IMR-90 (cell line): Measurements from ENCODE around the gene RAB9A. TPM values are rescaled to one million over a fixed set of nuclear protein-coding genes. Genes with fewer than 3 reads are reported as not detected.

Experiments
- ATAC-seq: fragments of 200-7000 bp; cut with Tn5 transposase; 2 replicates; pipeline ENCODE4 v1.9.1; 2020; ENCODE audit warnings: low read depth, mild to moderate bottlenecking, moderate library complexity
- BruUV-seq: library from RNA; stranded (reverse); fragments of 400-500 nt; replicated peaks from 2 replicates; lab custom pipeline; 2021; lab: Mats Ljungman, UMichigan
- CTCF ChIA-PET: fragments of 300-600 bp; formaldehyde crosslinking; extraction: SDS; loops from one replicate; lab custom pipeline; 2021; ENCODE audit warnings: antibody characterized with exemption; lab: Yijun Ruan, JAX
- POLR2A ChIA-PET: fragments of 300-600 bp; sonication (Branson Sonifier 250); formaldehyde crosslinking; loops from one replicate; lab custom pipeline; 2022; ENCODE audit warnings: antibody characterized with exemption; ENCODE audit not compliant: unreplicated experiment; lab: Charles Lee
- DNase-seq: peaks from one replicate; pipeline ENCODE4 v3.0.0; 2013
- H2AFZ ChIP-seq: replicated peaks from 2 replicates; pipeline ENCODE3; 2013; ENCODE audit warnings: low read length, mild to moderate bottlenecking; ENCODE audit not compliant: poor library complexity
- H2AK5ac ChIP-seq: 2 replicates; pipeline ENCODE4 v1.6.1; 2013; ENCODE audit warnings: low read depth, low read length, inconsistent platforms
- H2AK9ac ChIP-seq: replicated peaks from 2 replicates; pipeline ENCODE3; 2013; ENCODE audit warnings: mild to moderate bottlenecking, low read depth, low read length, moderate library complexity; ENCODE audit not compliant: poor library complexity
- H2BK120ac ChIP-seq: 2 replicates; pipeline ENCODE4 v1.6.1; 2013; ENCODE audit warnings: low read depth, low read length, inconsistent platforms
- H2BK15ac ChIP-seq: 3 replicates; pipeline ENCODE4 v1.6.1; 2013; ENCODE audit warnings: low read depth, low read length, inconsistent platforms
- H2BK20ac ChIP-seq: 2 replicates; pipeline ENCODE4 v1.6.1; 2013; ENCODE audit warnings: low read depth, mild to moderate bottlenecking, inconsistent platforms, low read length, moderate library complexity
- H2BK5ac ChIP-seq: 2 replicates; pipeline ENCODE4 v1.6.1; 2013; ENCODE audit warnings: mild to moderate bottlenecking, low read depth, low read length, inconsistent platforms; ENCODE audit not compliant: poor library complexity, severe bottlenecking
- H3K14ac ChIP-seq: replicated peaks from 2 replicates; pipeline ENCODE4 v1.6.1; 2013; ENCODE audit warnings: low read depth, low read length, inconsistent platforms
- H3K18ac ChIP-seq: 2 replicates; pipeline ENCODE4 v1.6.1; 2013; ENCODE audit warnings: low read depth, low read length, control low read depth
- H3K23ac ChIP-seq: 2 replicates; pipeline ENCODE4 v1.6.1; 2013; ENCODE audit warnings: low read depth, low read length, inconsistent platforms
- H3K27ac ChIP-seq: 2 replicates; pipeline ENCODE4 v1.5.1; 2013; ENCODE audit warnings: mild to moderate bottlenecking, control low read depth, low read length; ENCODE audit not compliant: insufficient read depth
- H3K27me3 ChIP-seq: 2 replicates; pipeline ENCODE4 v1.6.1; 2013; ENCODE audit warnings: low read length; ENCODE audit not compliant: control insufficient read depth, insufficient read depth
- H3K36me3 ChIP-seq: 2 replicates; pipeline ENCODE4 v1.6.1; 2013; ENCODE audit warnings: low read length, mixed read lengths; ENCODE audit not compliant: control insufficient read depth, insufficient read depth
- H3K4ac ChIP-seq: 2 replicates; pipeline ENCODE4 v1.6.1; 2013; ENCODE audit warnings: low read depth, low read length, inconsistent platforms
- H3K4me1 ChIP-seq: 2 replicates; pipeline ENCODE4 v1.6.1; 2013; ENCODE audit warnings: low read length, mixed read lengths; ENCODE audit not compliant: control insufficient read depth, insufficient read depth
- H3K4me2 ChIP-seq: 2 replicates; pipeline ENCODE4 v1.6.1; 2013; ENCODE audit warnings: low read depth, mild to moderate bottlenecking, control low read depth, low read length, moderate library complexity
- H3K4me3 ChIP-seq: 2 replicates; pipeline ENCODE4 v1.5.1; 2013; ENCODE audit warnings: low read depth, mild to moderate bottlenecking, control low read depth, low read length, moderate library complexity; ENCODE audit not compliant: insufficient read depth
- H3K56ac ChIP-seq: 2 replicates; pipeline ENCODE4 v1.6.1; 2013; ENCODE audit warnings: low read length, inconsistent platforms; ENCODE audit not compliant: insufficient read depth; ENCODE audit errors: extremely low read depth
- H3K79me1 ChIP-seq, 2 experiments: 2 replicates each; pipeline ENCODE4 v1.6.1; 2013; ENCODE audit warnings: low read length in 2 of 2, inconsistent platforms in 1 of 2, low read depth in 1 of 2
- H3K9ac ChIP-seq: 2 replicates; pipeline ENCODE4 v1.6.1; 2013; ENCODE audit warnings: low read depth, low read length, control low read depth
- H3K9me1 ChIP-seq: 2 replicates; pipeline ENCODE4 v1.6.1; 2013; ENCODE audit warnings: low read length, inconsistent platforms; ENCODE audit not compliant: insufficient read depth
- H3K9me3 ChIP-seq: 2 replicates; pipeline ENCODE4 v1.6.1; 2013; ENCODE audit warnings: low read length; ENCODE audit not compliant: control insufficient read depth, insufficient read depth
- H4K20me1 ChIP-seq: 2 replicates; pipeline ENCODE4 v1.6.1; 2013; ENCODE audit warnings: low read length, inconsistent platforms; ENCODE audit not compliant: insufficient read depth
- H4K5ac ChIP-seq: 2 replicates; pipeline ENCODE4 v1.6.1; 2013; ENCODE audit warnings: mild to moderate bottlenecking, low read depth, low read length, control low read depth
- H4K8ac ChIP-seq, 2 experiments: 2 replicates each; pipeline ENCODE4 v1.6.1; 2013; ENCODE audit warnings: low read depth in 2 of 2, low read length in 2 of 2, control low read depth in 1 of 2, inconsistent platforms in 1 of 2
- H4K91ac ChIP-seq: 2 replicates; pipeline ENCODE4 v1.6.1; 2013; ENCODE audit warnings: low read depth, low read length, inconsistent platforms; ENCODE audit not compliant: insufficient read depth
- BHLHE40 ChIP-seq: fragments of 150-350 bp; IDR thresholded peaks from 2 replicates; pipeline ENCODE4 v1.6.1; 2016; ENCODE audit warnings: mild to moderate bottlenecking, low read depth, low read length
- CEBPB ChIP-seq: IDR thresholded peaks from 2 replicates; pipeline ENCODE4 v1.6.1; 2012; ENCODE audit warnings: low read depth, low read length, improper control_type of control experiment
- ELK1 ChIP-seq: fragments of 150-350 bp; IDR thresholded peaks from 2 replicates; pipeline ENCODE4 v1.6.1; 2016; ENCODE audit warnings: low read depth, mild to moderate bottlenecking, low read length, moderate library complexity, borderline replicate concordance
- FOS ChIP-seq: fragments of 150-350 bp; IDR thresholded peaks from 2 replicates; pipeline ENCODE4 v1.6.1; 2016; ENCODE audit warnings: low read depth, low read length
- NFE2L2 ChIP-seq: fragments of 150-350 bp; IDR thresholded peaks from 2 replicates; pipeline ENCODE4 v1.6.1; 2016; ENCODE audit warnings: low read depth, mild to moderate bottlenecking, low read length
- RAD21 ChIP-seq: IDR thresholded peaks from 2 replicates; pipeline ENCODE4 v1.6.1; 2012; ENCODE audit warnings: low read length, improper control_type of control experiment
- RCOR1 ChIP-seq: IDR thresholded peaks from 2 replicates; pipeline ENCODE4 v1.6.1; 2012; ENCODE audit warnings: mild to moderate bottlenecking, low read length, improper control_type of control experiment; ENCODE audit not compliant: insufficient replicate concordance
- RFX5 ChIP-seq: IDR thresholded peaks from 2 replicates; pipeline ENCODE4 v1.8.0; 2012; ENCODE audit warnings: low read depth, mild to moderate bottlenecking, low read length, moderate library complexity
- USF2 ChIP-seq: fragments of 150-350 bp; IDR thresholded peaks from 2 replicates; pipeline ENCODE4 v1.6.1; 2017; ENCODE audit warnings: mild to moderate bottlenecking, antibody characterized with exemption, low read length, low read depth
- WGBS, 2 experiments: methylation state at CpG; one replicate each; pipeline versions ENCODE4 v1.1.5 to v1.1.7; 2013; ENCODE audit warnings: missing lambda C conversion rate in 2 of 2; ENCODE audit not compliant: insufficient read length in 1 of 2; ENCODE audit errors: extremely low coverage in 2 of 2; 5-methylcytosine and 5-hydroxymethylcytosine counted together
- dilution Hi-C: fragments of 300-500 bp; cut with HindIII; formaldehyde crosslinking; loops from one replicate; pipeline ENCODE4 v1.14.3; 2018; ENCODE audit warnings: low sequenced_read_pairs; ENCODE audit not compliant: unreplicated experiment
- in situ Hi-C: fragments of 300-500 bp; cut with MboI; formaldehyde crosslinking; loops from 3 replicates; pipeline ENCODE4 v1.14.3; 2019; ENCODE audit warnings: low sequenced_read_pairs, inconsistent platforms, mixed read lengths
- intact Hi-C: fragments of 100-400 bp; cut with micrococcal nuclease; formaldehyde crosslinking; loops from 2 replicates; pipeline ENCODE4 v1.10.0; 2022
- polyA plus RNA-seq, 3 experiments: library from polyadenylated mRNA; depleted of rRNA; stranded (reverse); fragments of >200 nt; gene quantifications; 2 replicates each; pipeline ENCODE4 v1.2.3, GENCODE V29; 2012; ENCODE audit warnings: low replicate concordance in 1 of 3
- total RNA-seq: library from RNA; depleted of rRNA; stranded (reverse); fragments of >200 nt; gene quantifications from 2 replicates; pipeline ENCODE4 v1.2.3, GENCODE V29; 2012

Gene RAB9A
- total and polyA plus RNA-seq, 2 of the 4 experiments (the other 2 are of a cell fraction): 15.8 to 22.3 TPM

GRCh38 chrX:13697976-13698375 lies 9.0 kb downstream of the RAB9A start:
- ATAC-seq (no peak), DNase-seq (no peak)
- H3K9me1 ChIP-seq: peaks cover 5% of the 10 kb centered on the region; the same call in 1 of the 2 replicates
- H3K14ac ChIP-seq: no peak overlapping the region
- no peak overlapping the region for H3K23ac ChIP-seq
- no peak overlapping the region for H2AK5ac ChIP-seq
- H3K4me1 ChIP-seq: peaks cover 11% of the 10 kb centered on the region
- H2BK120ac ChIP-seq: no peak overlapping the region
- H3K27ac ChIP-seq: no peak overlapping the region
- H3K18ac ChIP-seq: no peak overlapping the region
- no peak overlapping the region for H3K9ac ChIP-seq
- H4K20me1 ChIP-seq: peaks cover 67% of the 10 kb centered on the region
- no peak overlapping the region for H4K8ac ChIP-seq
- no CpG with 5 or more reads among the region's 1 CpG for WGBS, 2 experiments
- POLR2A ChIA-PET: no interaction called here
- in situ Hi-C loops (no loop called here), dilution Hi-C loops (no loop called here), intact Hi-C loops (no loop called here)
- TF ChIP-seq BHLHE40 (no peak), FOS (no peak), ELK1 (no peak), RFX5 (no peak), CEBPB (no peak), NFE2L2 (no peak), RCOR1 (no peak), USF2 (no peak), RAD21 (no peak)
- no peak overlapping the region for H3K4ac ChIP-seq
- H3K27me3 ChIP-seq: no peaks in the 10 kb centered on the region; the same call in 1 of the 2 replicates
- H2BK20ac ChIP-seq: no peak overlapping the region
- CTCF ChIA-PET: interaction anchor here (0.7 kb wide), 1 partner anchor 9 kb away, joined by 3 read pairs; the partner anchor contains the start of gene RAB9A
- H3K56ac ChIP-seq: no peak overlapping the region
- no peak overlapping the region for H2BK15ac ChIP-seq
- H2AK9ac ChIP-seq: no peak overlapping the region
- H3K36me3 ChIP-seq: peaks cover 8% of the 10 kb centered on the region; the same call in 1 of the 2 replicates
- H3K4me2 ChIP-seq: no peak overlapping the region
- H3K79me1 ChIP-seq: peaks cover 19 to 54% of the 10 kb centered on the region in 2 experiments
- H3K4me3 ChIP-seq: no peak overlapping the region
- H2AFZ ChIP-seq: no peak overlapping the region
- no peak overlapping the region for H4K5ac ChIP-seq
- H3K9me3 ChIP-seq: no peaks in the 10 kb centered on the region
- no peak overlapping the region for H2BK5ac ChIP-seq
- BruUV-seq: no TSS peak
- H4K91ac ChIP-seq: no peak overlapping the region
